NAMALWA (cell line): ENCODE results near the gene PYHIN1.

Experiments
- DNase-seq: peaks from one replicate; pipeline ENCODE4 v3.0.0-alpha.2; 2015; ENCODE audit warnings: low spot score

PYHIN1 gene

GRCh38 chr1:159014003-159014571 is 82.7 kb downstream of the PYHIN1 start:
- DNase-seq = no peak

DNA sequence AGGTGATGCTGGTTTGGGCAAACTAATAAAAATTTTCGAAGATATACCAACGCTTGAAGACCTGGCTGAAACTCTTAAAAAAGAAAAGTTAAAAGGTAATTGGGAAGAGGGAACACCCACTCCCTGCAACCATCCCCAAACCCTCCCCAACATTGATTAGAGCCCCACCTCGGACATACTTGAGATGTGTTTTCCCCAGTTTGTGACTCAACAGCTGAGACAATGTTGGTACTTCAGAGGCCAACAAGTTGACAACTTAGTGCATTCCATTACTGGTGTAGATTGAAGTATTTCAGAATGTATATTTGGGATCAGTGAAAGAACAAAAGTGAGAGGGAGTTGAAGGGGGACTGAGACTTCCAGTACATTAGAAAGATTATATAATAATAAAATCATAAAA is 83.5 kb downstream of the PYHIN1 start:
- DNase-seq = no peak

DNA sequence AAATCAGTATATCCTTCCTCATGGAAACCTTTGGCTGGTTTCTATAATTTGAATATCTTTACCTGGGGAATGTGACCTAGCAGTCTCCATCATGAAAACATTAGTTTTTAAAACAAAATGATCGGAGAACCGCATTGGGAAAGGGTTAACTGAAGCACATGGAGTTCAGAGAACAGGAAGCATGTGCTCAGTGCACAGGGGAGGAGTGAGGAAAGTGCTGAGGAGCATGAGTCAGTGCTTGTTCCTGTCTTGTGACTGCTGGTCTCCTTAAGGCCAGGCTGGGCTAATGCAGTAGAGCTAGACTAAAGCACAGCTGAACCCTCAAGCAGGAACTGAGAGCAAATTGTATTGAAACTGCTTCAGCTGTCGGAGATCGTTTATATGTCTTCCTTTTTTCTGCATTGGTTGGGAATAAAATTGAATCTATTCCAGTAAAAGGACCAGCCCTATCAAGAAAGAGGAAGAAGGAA is 84.1 kb downstream of the PYHIN1 start:
- DNase-seq = peak; percentile 87

GRCh38 chr1:159023723-159024122 is 92.4 kb downstream of the PYHIN1 start:
- no peak for DNase-seq

- DNase-seq = no peak
Observed at GRCh38 chr1:159025043-159025442, 93.7 kb downstream of the PYHIN1 start.
